HEK293 (cell line): Measurements from ENCODE around the gene CDH12.
"Not testable (repeated sequence)": the region's sequence is repeated elsewhere in the genome, so short reads cannot be mapped to it uniquely, and the experiment has no call there.

ENCODE experiments used
- CTCF ChIP-seq: fragments of 450-650 bp; formaldehyde crosslinking; IDR thresholded peaks from 2 replicates; pipeline ENCODE4 v1.5.1; 2016; ENCODE audit warnings: missing biosample characterization, missing genetic modification characterization
- HOXC10 ChIP-seq: sonication (generic); formaldehyde crosslinking; IDR thresholded peaks from 2 replicates; pipeline ENCODE4 v1.8.1; 2023; ENCODE audit warnings: mild to moderate bottlenecking, missing genetic modification reagents
- REST ChIP-seq: fragments of 450-650 bp; formaldehyde crosslinking; IDR thresholded peaks from 2 replicates; pipeline ENCODE4 v1.5.1; 2016; ENCODE audit warnings: missing biosample characterization, missing genetic modification characterization
- SP2 ChIP-seq: fragments of 450-650 bp; formaldehyde crosslinking; IDR thresholded peaks from 2 replicates; pipeline ENCODE4 v1.5.1; 2016; ENCODE audit warnings: missing biosample characterization, missing genetic modification characterization
- ZBTB11 ChIP-seq: fragments of 450-650 bp; formaldehyde crosslinking; conservative IDR thresholded peaks from 2 replicates; pipeline ENCODE4 v1.5.1; 2016; ENCODE audit warnings: low read depth, missing biosample characterization, missing genetic modification characterization
- ZBTB44 ChIP-seq: fragments of 450-650 bp; IDR thresholded peaks from 2 replicates; pipeline ENCODE4 v1.5.1; 2018; ENCODE audit warnings: missing biosample characterization, mild to moderate bottlenecking, missing genetic modification characterization
- ZBTB7A ChIP-seq: fragments of 450-650 bp; formaldehyde crosslinking; IDR thresholded peaks from 2 replicates; pipeline ENCODE4 v1.5.1; 2016; ENCODE audit warnings: low read depth, missing biosample characterization, missing genetic modification characterization
- ZNF366 ChIP-seq: fragments of 450-650 bp; formaldehyde crosslinking; conservative IDR thresholded peaks from 2 replicates; pipeline ENCODE4 v1.5.1; 2016; ENCODE audit warnings: missing biosample characterization, missing genetic modification characterization
- ZNF501 ChIP-seq: fragments of 450-650 bp; formaldehyde crosslinking; IDR thresholded peaks from 2 replicates; pipeline ENCODE4 v1.5.1; 2016; ENCODE audit warnings: missing biosample characterization, missing genetic modification characterization
- ZNF513 ChIP-seq: fragments of 450-650 bp; IDR thresholded peaks from 2 replicates; pipeline ENCODE4 v1.5.1; 2018; ENCODE audit warnings: missing biosample characterization, missing genetic modification characterization
- ZNF785 ChIP-seq: fragments of 450-650 bp; formaldehyde crosslinking; IDR thresholded peaks from 2 replicates; pipeline ENCODE4 v1.5.1; 2016; ENCODE audit warnings: missing biosample characterization, missing genetic modification characterization
- ZNF792 ChIP-seq: fragments of 450-650 bp; formaldehyde crosslinking; IDR thresholded peaks from 2 replicates; pipeline ENCODE4 v1.5.1; 2016; ENCODE audit warnings: missing biosample characterization, missing genetic modification characterization
- ZSCAN23 ChIP-seq: fragments of 450-650 bp; formaldehyde crosslinking; IDR thresholded peaks from 2 replicates; pipeline ENCODE4 v1.5.1; 2016; ENCODE audit warnings: missing biosample characterization, missing genetic modification characterization

GRCh38 chr5:22168704-22169103 is 684.4 kb downstream of the CDH12 start:
- not testable (repeated sequence) for TF ChIP-seq ZNF792 (tag by site-specific recombination); ZBTB7A; ZBTB11 (tag by site-specific recombination); ZNF501 (tag by site-specific recombination); CTCF (tag by site-specific recombination); ZNF785 (tag by site-specific recombination); HOXC10 (CRISPR knock-in tag); ZNF366; ZSCAN23 (tag by site-specific recombination); ZBTB44 (tag by site-specific recombination); REST (tag by site-specific recombination); ZNF513 (tag by site-specific recombination); SP2
